Colonic mucosa (tissue), 4 donors: ENCODE data around the gene ACTN2. TPM values are rescaled to one million over a fixed set of nuclear protein-coding genes. Genes with fewer than 3 reads are reported as not detected.

ENCODE experiments used
- DNase-seq: peaks from one replicate; pipeline ENCODE4 v3.0.0-alpha.2; 2020
- H3K27ac ChIP-seq: fragments of 200-600 bp; one replicate; pipeline ENCODE4 v1.8.0; 2021
- H3K27me3 ChIP-seq: fragments of 200-600 bp; one replicate; pipeline ENCODE4 v1.8.0; 2021
- H3K36me3 ChIP-seq: fragments of 200-600 bp; one replicate; pipeline ENCODE4 v1.8.0; 2021
- H3K4me1 ChIP-seq: fragments of 200-600 bp; one replicate; pipeline ENCODE4 v1.8.0; 2021; ENCODE audit warnings: mild to moderate bottlenecking
- H3K4me3 ChIP-seq: fragments of 200-600 bp; one replicate; pipeline ENCODE4 v1.8.0; 2021
- H3K9ac ChIP-seq, 2 donors: one replicate each; pipeline ENCODE4 v1.7.0; 2013; ENCODE audit warnings: control low read depth in 2 of 2, low read depth in 2 of 2, low read length in 2 of 2
- H3K9me3 ChIP-seq: fragments of 200-600 bp; one replicate; pipeline ENCODE4 v1.8.0; 2021
- intact Hi-C: fragments of 100-400 bp; cut with DNase I; formaldehyde crosslinking; loops from one replicate; pipeline ENCODE4 v1.14.1; 2022
- total RNA-seq, 2 donors: library from RNA; stranded (reverse); fragmentation: NEBNext Ultra II Directional in 1 of 2; extraction: Animal tissue kit (Norgen Biotek cat#: 25700) in 1 of 2; gene quantifications; one replicate each; pipeline ENCODE4 v1.2.1, GENCODE V29; 2021
- TF ChIP-seq, protein P1 (sequence below): fragments of 200-600 bp; IDR thresholded peaks from one replicate; pipeline ENCODE4 v1.8.0; 2022; ENCODE audit warnings: antibody characterized with exemption, mild to moderate bottlenecking
- donor health status: healthy.
- donor health status: DM: no; HTN: no; CAD: no.
- donor health status: DM: no; HTN: no; CAD: no.

The ACTN2 gene
- total RNA-seq, 2 donors from 2014 or later, result 0.05 to 0.72 TPM

DNA sequence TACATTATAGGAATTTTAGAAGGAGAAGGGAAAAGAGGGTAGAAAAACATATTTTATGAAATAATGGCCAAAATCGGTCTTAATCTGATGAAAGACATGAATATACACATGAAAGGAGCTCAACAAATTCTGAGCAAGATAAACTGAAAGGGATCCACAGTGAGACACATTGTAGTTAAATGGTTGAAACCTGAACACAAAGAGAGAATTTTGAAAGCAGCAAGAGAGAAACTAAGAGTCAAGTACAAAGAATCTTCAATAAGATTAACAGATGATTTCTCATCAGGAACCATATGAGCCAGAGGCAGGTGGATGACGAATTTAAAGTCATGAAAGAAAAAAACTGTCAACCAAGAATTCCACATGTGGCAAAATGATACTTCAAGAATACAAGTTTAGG lies 93.0 kb downstream of the ACTN2 start:
- Histone ChIP-seq H3K4me3 (no peak overlapping the region), H3K36me3 (no peaks in the 10 kb centered on the region), H3K9ac (no peak overlapping the region), H3K27me3 (no peaks in the 10 kb centered on the region), H3K9me3 (no peaks in the 10 kb centered on the region), H3K4me1 (no peaks in the 10 kb centered on the region), H3K27ac (no peak overlapping the region)
- DNase-seq, result no peak
- intact Hi-C loops, result no loop called here
- TF ChIP-seq, protein P1, sequence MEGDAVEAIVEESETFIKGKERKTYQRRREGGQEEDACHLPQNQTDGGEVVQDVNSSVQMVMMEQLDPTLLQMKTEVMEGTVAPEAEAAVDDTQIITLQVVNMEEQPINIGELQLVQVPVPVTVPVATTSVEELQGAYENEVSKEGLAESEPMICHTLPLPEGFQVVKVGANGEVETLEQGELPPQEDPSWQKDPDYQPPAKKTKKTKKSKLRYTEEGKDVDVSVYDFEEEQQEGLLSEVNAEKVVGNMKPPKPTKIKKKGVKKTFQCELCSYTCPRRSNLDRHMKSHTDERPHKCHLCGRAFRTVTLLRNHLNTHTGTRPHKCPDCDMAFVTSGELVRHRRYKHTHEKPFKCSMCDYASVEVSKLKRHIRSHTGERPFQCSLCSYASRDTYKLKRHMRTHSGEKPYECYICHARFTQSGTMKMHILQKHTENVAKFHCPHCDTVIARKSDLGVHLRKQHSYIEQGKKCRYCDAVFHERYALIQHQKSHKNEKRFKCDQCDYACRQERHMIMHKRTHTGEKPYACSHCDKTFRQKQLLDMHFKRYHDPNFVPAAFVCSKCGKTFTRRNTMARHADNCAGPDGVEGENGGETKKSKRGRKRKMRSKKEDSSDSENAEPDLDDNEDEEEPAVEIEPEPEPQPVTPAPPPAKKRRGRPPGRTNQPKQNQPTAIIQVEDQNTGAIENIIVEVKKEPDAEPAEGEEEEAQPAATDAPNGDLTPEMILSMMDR, result no peak

DNA sequence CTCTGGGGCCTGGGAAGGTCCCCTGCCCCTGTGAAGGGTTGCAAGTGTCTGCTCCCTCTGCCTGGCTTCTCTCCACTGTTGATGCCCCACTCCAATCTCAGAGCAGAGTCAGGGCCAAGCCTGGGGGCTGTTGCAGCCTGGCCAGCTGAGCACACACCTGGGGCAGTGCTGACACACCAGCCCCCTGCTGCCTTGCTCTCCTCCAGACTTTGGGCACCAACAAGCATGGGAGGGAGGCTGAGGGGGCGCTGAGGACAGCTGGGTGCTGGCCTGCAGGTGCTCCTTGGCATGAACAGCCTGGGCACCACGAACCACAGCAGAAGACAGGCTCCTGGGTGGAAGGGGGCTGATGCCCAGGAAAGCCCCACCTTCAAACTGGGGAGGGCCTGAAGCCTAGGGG lies 99.2 kb downstream of the ACTN2 start:
- TF ChIP-seq, protein P1, result no peak
- Histone ChIP-seq H3K27me3 (no peaks in the 10 kb centered on the region), H3K9ac (no peak overlapping the region), H3K9me3 (no peaks in the 10 kb centered on the region), H3K4me3 (no peak overlapping the region), H3K27ac (no peak overlapping the region), H3K4me1 (no peaks in the 10 kb centered on the region), H3K36me3 (no peaks in the 10 kb centered on the region)
- intact Hi-C loops, result no loop called here
- DNase-seq, result no peak

- TF ChIP-seq, protein P1, result no peak
- intact Hi-C loops, result no loop called here
- no peak overlapping the region for H3K27ac ChIP-seq
- no peak for DNase-seq
- no peaks in the 10 kb centered on the region for H3K27me3 ChIP-seq
- no peaks in the 10 kb centered on the region for H3K36me3 ChIP-seq
- no peaks in the 10 kb centered on the region for H3K4me1 ChIP-seq
- no peaks in the 10 kb centered on the region for H3K9me3 ChIP-seq
- no peak overlapping the region for H3K9ac ChIP-seq
- no peak overlapping the region for H3K4me3 ChIP-seq
Observed at GRCh38 chr1:236786453-236786852, 100.2 kb downstream of the ACTN2 start.

DNA sequence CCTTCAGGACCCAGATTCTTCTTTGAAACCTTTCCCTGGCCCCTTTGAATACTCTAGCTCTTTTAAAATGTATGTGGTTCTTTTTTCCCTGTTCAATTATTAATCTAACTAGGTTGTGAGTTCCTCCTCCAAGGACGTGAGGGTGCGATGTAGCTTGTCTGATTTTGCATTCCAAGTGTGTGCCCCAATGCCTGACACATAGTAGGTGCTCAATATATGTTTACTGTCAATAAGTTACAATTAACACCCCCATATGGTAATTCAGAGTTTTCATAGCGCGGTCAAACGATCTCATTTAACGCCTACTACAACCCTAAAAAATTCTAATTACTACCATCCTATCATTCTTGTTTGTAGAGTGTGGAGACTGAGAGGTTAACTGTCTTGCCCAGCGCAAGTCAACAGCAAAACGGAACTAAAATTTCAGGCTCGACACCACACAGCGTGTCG lies 108.3 kb downstream of the ACTN2 start:
- H3K27ac ChIP-seq, result peak overlapping the region; percentile 54
- no peaks in the 10 kb centered on the region for H3K27me3 ChIP-seq
- no peaks in the 10 kb centered on the region for H3K36me3 ChIP-seq
- intact Hi-C loops, result no loop called here
- H3K4me3 ChIP-seq, result peak overlapping the region; percentile 83
- H3K4me1 ChIP-seq, result no peaks in the 10 kb centered on the region
- H3K9ac ChIP-seq, result peak overlapping the region in 1 of 2 donors; percentile 94
- no peaks in the 10 kb centered on the region for H3K9me3 ChIP-seq
- DNase-seq, result peak; percentile 20
- TF ChIP-seq, protein P1, result no peak

GRCh38 chr1:236795035-236795756 lies 108.9 kb downstream of the ACTN2 start, which contains the start of gene MTR:
Gene MTR, plus strand, starts transcription at chr1:236795292. Its CDS starts 412 bp downstream, at chr1:236795704.
- Histone ChIP-seq H3K27me3 (no peaks in the 10 kb centered on the region), H3K4me3 (peak within 1 kb of the TSS; percentile 83), H3K36me3 (no peaks in the 10 kb centered on the region), H3K9ac (peak within 1 kb of the TSS; percentile 93 to 94), H3K9me3 (no peaks in the 10 kb centered on the region), H3K4me1 (no peaks in the 10 kb centered on the region), H3K27ac (peak within 1 kb of the TSS; percentile 95)
- DNase-seq, result peak; percentile 98
- intact Hi-C loops, result no loop called here
- TF ChIP-seq, protein P1, result no peak
